Karpas-422 (cell line): Measurements from ENCODE around the gene WDR64. TPM values are rescaled to one million over a fixed set of nuclear protein-coding genes. Genes with fewer than 3 reads are reported as not detected.
"Not testable (repeated sequence)": the region's sequence is repeated elsewhere in the genome, so short reads cannot be mapped to it uniquely, and the experiment has no call there.

Source experiments
- DNase-seq: peaks from one replicate; pipeline ENCODE4 v3.0.0-alpha.2; 2015
- H2AFZ ChIP-seq: fragments of 200-600 bp; sonication (generic); 2 replicates; pipeline ENCODE4 v1.6.1; 2014; ENCODE audit warnings: antibody characterized with exemption, low read length, mixed read lengths
- H3K27ac ChIP-seq: fragments of 200-600 bp; sonication (generic); 2 replicates; pipeline ENCODE4 v1.5.1; 2014; ENCODE audit warnings: mild to moderate bottlenecking, low read length, moderate library complexity
- H3K27me3 ChIP-seq: fragments of 200-600 bp; sonication (generic); 2 replicates; pipeline ENCODE4 v1.6.1; 2014; ENCODE audit warnings: low read length, mixed read lengths
- H3K36me3 ChIP-seq: fragments of 200-600 bp; sonication (generic); 2 replicates; pipeline ENCODE4 v1.6.1; 2014; ENCODE audit warnings: low read length, mixed read lengths; ENCODE audit not compliant: insufficient read depth
- H3K4me1 ChIP-seq: fragments of 200-600 bp; sonication (generic); 2 replicates; pipeline ENCODE4 v1.6.1; 2014; ENCODE audit warnings: mild to moderate bottlenecking, low read length, mixed read lengths
- H3K4me2 ChIP-seq: fragments of 200-600 bp; sonication (generic); 2 replicates; pipeline ENCODE4 v1.6.1; 2014; ENCODE audit warnings: low read length, low read depth, mild to moderate bottlenecking; ENCODE audit not compliant: poor library complexity, severe bottlenecking
- H3K4me3 ChIP-seq: fragments of 200-600 bp; sonication (generic); 2 replicates; pipeline ENCODE4 v1.5.1; 2014; ENCODE audit warnings: mild to moderate bottlenecking, antibody characterized with exemption, low read length, mixed read lengths
- H3K79me2 ChIP-seq: fragments of 200-600 bp; sonication (generic); 2 replicates; pipeline ENCODE4 v1.6.1; 2014; ENCODE audit warnings: mild to moderate bottlenecking, low read length, mixed read lengths
- H3K9ac ChIP-seq: fragments of 200-600 bp; sonication (generic); 2 replicates; pipeline ENCODE4 v1.6.0; 2014; ENCODE audit warnings: low read length
- H3K9me2 ChIP-seq: fragments of 200-600 bp; sonication (generic), shearing (Covaris generic); replicated peaks from 2 replicates; pipeline ENCODE4 v1.6.0; 2014; ENCODE audit warnings: mild to moderate bottlenecking, low read length, moderate library complexity; ENCODE audit not compliant: insufficient read depth
- H3K9me3 ChIP-seq: fragments of 300-700, 200-600 bp; sonication (generic); 2 replicates; pipeline ENCODE4 v1.6.1; 2014; ENCODE audit warnings: low read length, mixed read lengths
- H4K20me1 ChIP-seq: fragments of 200-600 bp; sonication (generic); 2 replicates; pipeline ENCODE4 v1.6.1; 2014; ENCODE audit warnings: mild to moderate bottlenecking, antibody characterized with exemption, low read length, low read depth; ENCODE audit not compliant: insufficient read depth
- total RNA-seq: library from RNA; depleted of rRNA; stranded (reverse); fragments of >200 nt; shearing (Covaris generic); gene quantifications from 2 replicates; pipeline ENCODE4 v1.2.3, GENCODE V29; 2014; ENCODE audit warnings: low replicate concordance

The WDR64 gene
- total RNA-seq, 1 experiment from 2014 or later: not detected

GRCh38 chr1:241654641-241655040 is 2.6 kb downstream of the WDR64 start:
- Histone ChIP-seq H4K20me1 (no peaks in the 10 kb centered on the region), H3K79me2 (no peaks in the 10 kb centered on the region), H2AFZ (no peak overlapping the region), H3K4me1 (no peaks in the 10 kb centered on the region), H3K9me2 (no peaks in the 10 kb centered on the region), H3K27me3 (no peaks in the 10 kb centered on the region), H3K36me3 (no peaks in the 10 kb centered on the region), H3K27ac (no peak overlapping the region), H3K4me2 (no peak overlapping the region), H3K4me3 (no peak overlapping the region), H3K9me3 (no peaks in the 10 kb centered on the region), H3K9ac (no peak overlapping the region)
- DNase-seq: no peak

GRCh38 chr1:241658081-241658793 is 6.2 kb downstream of the WDR64 start:
- Histone ChIP-seq H3K9me2 (no peaks in the 10 kb centered on the region), H3K9me3 (no peaks in the 10 kb centered on the region), H3K36me3 (no peaks in the 10 kb centered on the region), H3K79me2 (no peaks in the 10 kb centered on the region), H2AFZ (no peak overlapping the region), H3K4me2 (no peak overlapping the region), H3K9ac (no peak overlapping the region), H3K4me3 (no peak overlapping the region), H3K4me1 (no peaks in the 10 kb centered on the region), H3K27ac (no peak overlapping the region), H4K20me1 (no peaks in the 10 kb centered on the region), H3K27me3 (no peaks in the 10 kb centered on the region)
- no peak for DNase-seq

- H3K27me3 ChIP-seq, H4K20me1 ChIP-seq, H2AFZ ChIP-seq, H3K9ac ChIP-seq, H3K79me2 ChIP-seq, H3K4me2 ChIP-seq, H3K36me3 ChIP-seq, H3K4me3 ChIP-seq, H3K9me3 ChIP-seq, H3K9me2 ChIP-seq, DNase-seq, H3K27ac ChIP-seq, H3K4me1 ChIP-seq: not testable (repeated sequence)
Observed at GRCh38 chr1:241659016-241659415, 6.9 kb downstream of the WDR64 start.

GRCh38 chr1:241660424-241660972 is 8.4 kb downstream of the WDR64 start:
- Histone ChIP-seq H3K9me3 (no peaks in the 10 kb centered on the region), H2AFZ (no peak overlapping the region), H3K9me2 (no peaks in the 10 kb centered on the region), H3K9ac (no peak overlapping the region), H3K4me1 (no peaks in the 10 kb centered on the region), H3K4me2 (no peak overlapping the region), H3K27ac (no peak overlapping the region), H3K4me3 (no peak overlapping the region), H3K36me3 (no peaks in the 10 kb centered on the region), H3K27me3 (no peaks in the 10 kb centered on the region), H3K79me2 (no peaks in the 10 kb centered on the region), H4K20me1 (no peaks in the 10 kb centered on the region)
- no peak for DNase-seq

GRCh38 chr1:241666419-241666818 is 14.3 kb downstream of the WDR64 start:
- Histone ChIP-seq H3K9me3 (no peaks in the 10 kb centered on the region), H3K27me3 (no peaks in the 10 kb centered on the region)

GRCh38 chr1:241672301-241672700 is 20.2 kb downstream of the WDR64 start:
- Histone ChIP-seq H3K36me3 (no peaks in the 10 kb centered on the region), H3K27ac (no peak overlapping the region), H3K27me3 (no peaks in the 10 kb centered on the region), H3K4me3 (no peak overlapping the region), H3K79me2 (no peaks in the 10 kb centered on the region), H3K9me2 (no peaks in the 10 kb centered on the region), H4K20me1 (no peaks in the 10 kb centered on the region), H3K4me1 (peaks cover 3% of the 10 kb centered on the region), H3K9me3 (no peaks in the 10 kb centered on the region), H2AFZ (no peak overlapping the region), H3K4me2 (no peak overlapping the region), H3K9ac (no peak overlapping the region)
- DNase-seq: no peak

More at GRCh38 chr1:241666419-241666818, 14.3 kb downstream of the WDR64 start:
- no peaks in the 10 kb centered on the region for H3K79me2 ChIP-seq
- no peak overlapping the region for H3K4me3 ChIP-seq
- no peaks in the 10 kb centered on the region for H3K4me1 ChIP-seq
- no peaks in the 10 kb centered on the region for H3K9me2 ChIP-seq
- no peaks in the 10 kb centered on the region for H4K20me1 ChIP-seq
- H3K36me3 ChIP-seq: no peaks in the 10 kb centered on the region
- H3K9ac ChIP-seq: no peak overlapping the region
- H3K27ac ChIP-seq: no peak overlapping the region
- H2AFZ ChIP-seq: no peak overlapping the region
- no peak for DNase-seq
- H3K4me2 ChIP-seq: no peak overlapping the region

- Histone ChIP-seq H3K4me3 (no peak overlapping the region), H3K27me3 (0 out of 2 replicates have a peak, but pooled peaks cover 2% of the 10 kb centered on the region), H3K4me2 (no peak overlapping the region), H3K9me3 (no peaks in the 10 kb centered on the region), H4K20me1 (no peaks in the 10 kb centered on the region), H3K4me1 (peaks cover 8% of the 10 kb centered on the region), H2AFZ (no peak overlapping the region), H3K9ac (no peak overlapping the region), H3K79me2 (no peaks in the 10 kb centered on the region), H3K36me3 (no peaks in the 10 kb centered on the region), H3K27ac (no peak overlapping the region), H3K9me2 (no peaks in the 10 kb centered on the region)
- no peak for DNase-seq
Observed at GRCh38 chr1:241674805-241675384, 22.8 kb downstream of the WDR64 start.

- DNase-seq: no peak
- no peaks in the 10 kb centered on the region for H3K79me2 ChIP-seq
- H4K20me1 ChIP-seq: no peaks in the 10 kb centered on the region
- no peaks in the 10 kb centered on the region for H3K9me3 ChIP-seq
- no peak overlapping the region for H3K27ac ChIP-seq
- H3K27me3 ChIP-seq: 0 out of 2 replicates have a peak, but pooled peaks cover 2% of the 10 kb centered on the region
- H3K4me3 ChIP-seq: no peak overlapping the region
- no peak overlapping the region for H2AFZ ChIP-seq
- no peak overlapping the region for H3K4me2 ChIP-seq
- H3K9ac ChIP-seq: no peak overlapping the region
- peaks cover 8% of the 10 kb centered on the region for H3K4me1 ChIP-seq
- H3K9me2 ChIP-seq: no peaks in the 10 kb centered on the region
- H3K36me3 ChIP-seq: no peaks in the 10 kb centered on the region
Observed at GRCh38 chr1:241675983-241676382, 23.9 kb downstream of the WDR64 start.
